HG03460 (cell line): Measurements from ENCODE around the gene AJAP1.

Source experiments
- ATAC-seq: cut with Tn5 transposase; IDR thresholded peaks from one replicate; pipeline ENCODE4 v1.9.1; 2021; ENCODE audit not compliant: unreplicated experiment

AJAP1 gene

GRCh38 chr1:4630561-4630960 is 23.8 kb upstream of the AJAP1 start:
- no peak for ATAC-seq

- no peak for ATAC-seq
Measured at GRCh38 chr1:4631321-4631720, 23.1 kb upstream of the AJAP1 start.

GRCh38 chr1:4633346-4633745 is 21.1 kb upstream of the AJAP1 start:
- no peak for ATAC-seq

- no peak for ATAC-seq
Measured at GRCh38 chr1:4634156-4634792, 20.1 kb upstream of the AJAP1 start.

GRCh38 chr1:4634793-4635406 is 19.5 kb upstream of the AJAP1 start:
- no peak for ATAC-seq

GRCh38 chr1:4636186-4636585 is 18.2 kb upstream of the AJAP1 start:
- no peak for ATAC-seq

GRCh38 chr1:4636644-4637380 is 17.6 kb upstream of the AJAP1 start:
- ATAC-seq, result no peak

- ATAC-seq, result no peak
Measured at GRCh38 chr1:4637616-4638344, 16.6 kb upstream of the AJAP1 start.

- no peak for ATAC-seq
Measured at GRCh38 chr1:4638345-4638729, 16.1 kb upstream of the AJAP1 start.

- ATAC-seq, result no peak
Measured at GRCh38 chr1:4640931-4641330, 13.5 kb upstream of the AJAP1 start.

GRCh38 chr1:4647391-4647790 is 7.0 kb upstream of the AJAP1 start:
- ATAC-seq, result no peak

GRCh38 chr1:4648657-4649056 is 5.8 kb upstream of the AJAP1 start:
- no peak for ATAC-seq

- no peak for ATAC-seq
Measured at GRCh38 chr1:4650481-4650880, 3.9 kb upstream of the AJAP1 start.

GRCh38 chr1:4650981-4651380 is 3.4 kb upstream of the AJAP1 start:
- no peak for ATAC-seq

- ATAC-seq, result no peak
Measured at GRCh38 chr1:4652631-4653327, 1.6 kb upstream of the AJAP1 start.

GRCh38 chr1:4653328-4653660 is 1.1 kb upstream of the AJAP1 start:
- ATAC-seq, result no peak

GRCh38 chr1:4654764-4655673 is 610 bp downstream of the AJAP1 start:
- ATAC-seq, result no peak

- ATAC-seq, result no peak
Measured at GRCh38 chr1:4655674-4656532, 1.5 kb downstream of the AJAP1 start.

GRCh38 chr1:4656533-4657140 is 2.2 kb downstream of the AJAP1 start:
- no peak for ATAC-seq
